ENCODE data around the gene MKNK2. TPM values are rescaled to one million over a fixed set of nuclear protein-coding genes. Genes with fewer than 3 reads are reported as not detected.

Gene MKNK2
- total RNA-seq, 1 donor from 2014 or later = 127 TPM

GRCh38 chr19:2046046-2046907 lies 4.8 kb downstream of the MKNK2 start:
- peaks cover 34% of the 10 kb centered on the region for H3K4me1 Mint-ChIP-seq (ENCODE audit: low read depth)
- peak; percentile 86 for DNase-seq (ENCODE audit: low spot score)
- H3K9me3 Mint-ChIP-seq (ENCODE audit: low read depth) = no peaks in the 10 kb centered on the region
- H3K36me3 Mint-ChIP-seq (ENCODE audit: low read depth) = peaks cover 3% of the 10 kb centered on the region
- H3K27ac Mint-ChIP-seq (ENCODE audit: unreplicated experiment) = no peak overlapping the region
- no peaks in the 10 kb centered on the region for H3K27me3 Mint-ChIP-seq (ENCODE audit: low read depth)
- TF ChIP-seq, protein P1, sequence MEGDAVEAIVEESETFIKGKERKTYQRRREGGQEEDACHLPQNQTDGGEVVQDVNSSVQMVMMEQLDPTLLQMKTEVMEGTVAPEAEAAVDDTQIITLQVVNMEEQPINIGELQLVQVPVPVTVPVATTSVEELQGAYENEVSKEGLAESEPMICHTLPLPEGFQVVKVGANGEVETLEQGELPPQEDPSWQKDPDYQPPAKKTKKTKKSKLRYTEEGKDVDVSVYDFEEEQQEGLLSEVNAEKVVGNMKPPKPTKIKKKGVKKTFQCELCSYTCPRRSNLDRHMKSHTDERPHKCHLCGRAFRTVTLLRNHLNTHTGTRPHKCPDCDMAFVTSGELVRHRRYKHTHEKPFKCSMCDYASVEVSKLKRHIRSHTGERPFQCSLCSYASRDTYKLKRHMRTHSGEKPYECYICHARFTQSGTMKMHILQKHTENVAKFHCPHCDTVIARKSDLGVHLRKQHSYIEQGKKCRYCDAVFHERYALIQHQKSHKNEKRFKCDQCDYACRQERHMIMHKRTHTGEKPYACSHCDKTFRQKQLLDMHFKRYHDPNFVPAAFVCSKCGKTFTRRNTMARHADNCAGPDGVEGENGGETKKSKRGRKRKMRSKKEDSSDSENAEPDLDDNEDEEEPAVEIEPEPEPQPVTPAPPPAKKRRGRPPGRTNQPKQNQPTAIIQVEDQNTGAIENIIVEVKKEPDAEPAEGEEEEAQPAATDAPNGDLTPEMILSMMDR (IDR thresholded peaks at IDR 0.05) = no peak
- no peak overlapping the region for H3K4me3 Mint-ChIP-seq (ENCODE audit: unreplicated experiment)

- Mint-ChIP-seq H3K4me1 (ENCODE audit: low read depth) (peaks cover 34% of the 10 kb centered on the region), H3K27me3 (ENCODE audit: low read depth) (no peaks in the 10 kb centered on the region), H3K9me3 (ENCODE audit: low read depth) (no peaks in the 10 kb centered on the region), H3K36me3 (ENCODE audit: low read depth) (peaks cover 5% of the 10 kb centered on the region), H3K4me3 (ENCODE audit: unreplicated experiment) (no peak overlapping the region), H3K27ac (ENCODE audit: unreplicated experiment) (no peak overlapping the region)
- TF ChIP-seq, protein P1 (IDR thresholded peaks at IDR 0.05) = no peak
- DNase-seq (ENCODE audit: low spot score) = peak; percentile 88
Measured at GRCh38 chr19:2045501-2046045, 5.5 kb downstream of the MKNK2 start.

DNA sequence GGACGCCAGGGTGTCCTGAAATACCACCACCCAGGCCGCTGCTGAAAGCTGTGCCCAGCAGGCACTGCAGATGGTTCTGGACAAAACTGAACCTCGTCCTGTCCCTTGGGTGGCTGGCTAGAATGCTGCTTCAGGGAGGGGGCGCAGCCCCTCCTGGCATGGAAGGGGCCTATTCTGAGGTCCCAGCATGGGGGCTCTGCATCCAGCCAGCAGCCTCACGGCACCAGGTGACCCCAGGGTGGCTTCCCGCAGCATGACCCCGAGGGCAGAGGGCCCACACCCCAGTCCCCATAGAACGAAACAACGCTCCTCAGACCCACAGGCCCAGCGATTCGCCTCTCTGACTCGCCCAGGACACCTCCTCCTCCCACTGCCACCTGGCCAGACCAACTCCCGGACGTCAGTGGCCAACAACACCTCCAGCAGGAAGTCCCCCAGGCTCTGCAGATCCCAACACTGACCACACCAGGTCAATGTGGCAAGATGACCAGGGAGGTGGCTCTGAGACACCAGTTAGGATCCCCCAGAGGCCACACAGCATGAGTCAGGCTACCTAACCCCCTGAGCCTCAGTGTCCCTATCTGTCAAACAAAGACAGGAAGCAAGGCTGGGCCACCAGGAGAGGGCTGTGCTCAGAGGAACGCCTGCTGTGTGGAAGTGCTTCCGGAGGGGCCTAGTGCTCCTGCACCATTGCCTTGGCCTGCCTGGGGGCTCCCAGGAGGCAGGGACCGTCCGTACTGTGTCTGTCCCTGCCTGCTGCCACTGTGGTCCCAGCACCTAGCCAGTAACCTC lies 6.1 kb downstream of the MKNK2 start:
- Mint-ChIP-seq H3K36me3 (ENCODE audit: low read depth) (peaks cover 6% of the 10 kb centered on the region), H3K4me3 (ENCODE audit: unreplicated experiment) (no peak overlapping the region), H3K27ac (ENCODE audit: unreplicated experiment) (no peak overlapping the region), H3K4me1 (ENCODE audit: low read depth) (peaks cover 33% of the 10 kb centered on the region), H3K27me3 (ENCODE audit: low read depth) (no peaks in the 10 kb centered on the region), H3K9me3 (ENCODE audit: low read depth) (no peaks in the 10 kb centered on the region)
- no peak for DNase-seq (ENCODE audit: low spot score)
- TF ChIP-seq, protein P1 (IDR thresholded peaks at IDR 0.05) = no peak

DNA sequence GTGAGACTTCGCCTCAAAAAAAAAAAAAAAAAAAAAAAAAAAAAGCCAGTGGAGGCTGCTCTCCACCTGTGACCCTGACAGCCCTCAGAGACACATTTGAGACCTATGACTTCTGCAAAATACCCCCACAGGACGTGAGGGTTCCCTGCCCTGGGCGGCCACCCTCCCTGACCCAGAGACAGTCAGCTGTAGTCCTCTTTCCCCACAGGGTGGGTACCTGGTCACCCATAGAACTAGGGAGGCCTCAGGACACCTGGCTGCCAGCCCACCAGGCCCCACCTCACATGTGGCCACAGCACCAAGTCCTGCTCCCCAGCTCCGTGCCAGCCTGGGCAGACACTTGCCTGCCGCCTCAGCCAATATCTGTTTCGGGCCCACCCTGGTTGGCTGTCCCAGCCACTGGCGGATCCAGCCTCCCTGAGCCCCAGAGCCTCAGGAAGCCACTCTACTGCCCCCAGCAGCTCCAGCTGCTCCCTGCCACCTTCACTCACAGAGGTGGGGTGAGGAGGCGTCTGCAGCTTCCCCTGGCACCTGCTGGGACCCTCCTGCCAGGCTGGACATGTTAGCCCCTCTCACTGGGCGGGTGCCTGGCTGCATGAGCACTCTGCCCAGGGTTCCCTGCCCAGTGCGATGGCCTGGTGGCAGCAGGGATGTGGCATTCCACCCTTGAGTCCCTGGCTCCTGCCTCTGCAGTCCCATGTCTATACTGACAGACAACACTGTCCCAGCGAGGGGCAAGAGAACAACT lies 6.9 kb downstream of the MKNK2 start:
- Mint-ChIP-seq H3K9me3 (ENCODE audit: low read depth) (no peaks in the 10 kb centered on the region), H3K4me3 (ENCODE audit: unreplicated experiment) (no peak overlapping the region), H3K36me3 (ENCODE audit: low read depth) (peaks cover 9% of the 10 kb centered on the region), H3K4me1 (ENCODE audit: low read depth) (peaks cover 25% of the 10 kb centered on the region), H3K27ac (ENCODE audit: unreplicated experiment) (no peak overlapping the region), H3K27me3 (ENCODE audit: low read depth) (no peaks in the 10 kb centered on the region)
- TF ChIP-seq, protein P1 (IDR thresholded peaks at IDR 0.05) = no peak
- peak; percentile 83 for DNase-seq (ENCODE audit: low spot score)

Data from chondrocyte (in vitro differentiated cells).